Endothelial cell of umbilical vein (primary cell): ENCODE measurements around the gene RIMBP2. TPM values are rescaled to one million over a fixed set of nuclear protein-coding genes. Genes with fewer than 3 reads are reported as not detected.

Experiments used
- BruUV-seq: library from RNA; stranded (reverse); fragments of 400-500 nt; replicated peaks from 2 replicates; lab custom pipeline; 2021; lab: Mats Ljungman, UMichigan
- CTCF ChIA-PET: fragments of 300-600, 350-600 bp; sonication (Branson Sonifier 250); formaldehyde crosslinking; loops from one replicate; lab custom pipeline; 2021; ENCODE audit warnings: antibody characterized with exemption, inconsistent platforms; lab: Charles Lee
- POLR2A ChIA-PET: fragments of 300-600, 350-600 bp; sonication (Branson Sonifier 250); formaldehyde crosslinking; loops from one replicate; lab custom pipeline; 2021; ENCODE audit warnings: antibody characterized with exemption, inconsistent platforms; lab: Charles Lee
- DNase-seq: peaks from one replicate; pipeline ENCODE4 v3.0.0-alpha.2; 2011; ENCODE audit warnings: low read depth, low spot score
- FAIRE-seq: peaks from 2 replicates; lab custom pipeline; 2011; peaks lifted over from hg19 to GRCh38; lab: Jason Lieb, UNC
- H2AFZ ChIP-seq: 2 replicates; pipeline ENCODE4 v1.6.0; 2012; ENCODE audit warnings: low read depth, low read length, control low read depth, inconsistent platforms
- H3K27ac ChIP-seq: 2 replicates; pipeline ENCODE4 v1.5.1; 2011; ENCODE audit warnings: low read depth, mild to moderate bottlenecking, control low read depth, low read length, moderate library complexity; ENCODE audit not compliant: insufficient read depth
- H3K27me3 ChIP-seq, 2 experiments: 2 replicates each; pipeline versions ENCODE4 v1.6.0 to v1.6.1; 2011; ENCODE audit warnings: low read length in 2 of 2, mixed read lengths in 1 of 2; ENCODE audit not compliant: control insufficient read depth in 2 of 2, insufficient read depth in 2 of 2
- H3K36me3 ChIP-seq, 2 experiments: 2 replicates in 1 of 2; 3 replicates in 1 of 2; pipeline ENCODE4 v1.5.1; 2011; ENCODE audit warnings: low read length in 2 of 2, mild to moderate bottlenecking in 1 of 2, moderate library complexity in 1 of 2; ENCODE audit not compliant: control insufficient read depth in 2 of 2, insufficient read depth in 2 of 2; ENCODE audit errors: extremely low read depth in 1 of 2
- H3K4me1 ChIP-seq: 3 replicates; pipeline ENCODE4 v1.5.1; 2011; ENCODE audit warnings: mild to moderate bottlenecking, low read length; ENCODE audit not compliant: control insufficient read depth, insufficient read depth; ENCODE audit errors: extremely low read depth
- H3K4me2 ChIP-seq: 2 replicates; pipeline ENCODE4 v1.6.1; 2011; ENCODE audit warnings: low read length, control low read depth, mixed read lengths; ENCODE audit not compliant: insufficient read depth
- H3K4me3 ChIP-seq, 3 experiments: fragments of 200-600 bp in 1 of 3; sonication (generic), shearing (Covaris generic) in 1 of 3; replicated peaks in 1 of 3; 2 replicates each; pipeline ENCODE4 v1.5.1; 2011 to 2016; ENCODE audit warnings: control low read depth in 3 of 3, low read length in 3 of 3, mild to moderate bottlenecking in 2 of 3, inconsistent platforms in 1 of 3, low read depth in 1 of 3, moderate library complexity in 1 of 3; ENCODE audit not compliant: insufficient read depth in 1 of 3
- H3K79me2 ChIP-seq: 2 replicates; pipeline ENCODE4 v1.6.0; 2012; ENCODE audit warnings: low read length, inconsistent platforms; ENCODE audit not compliant: control insufficient read depth, insufficient read depth
- H3K9ac ChIP-seq: replicated peaks from 2 replicates; pipeline ENCODE3; 2011; ENCODE audit warnings: low read length, control low read depth; ENCODE audit not compliant: insufficient read depth; ENCODE audit errors: extremely low read depth
- H3K9me1 ChIP-seq: replicated peaks from 3 replicates; pipeline ENCODE4 v1.6.0; 2011; ENCODE audit warnings: mild to moderate bottlenecking, low read length; ENCODE audit not compliant: control insufficient read depth, insufficient read depth; ENCODE audit errors: extremely low read depth
- H3K9me3 ChIP-seq: replicated peaks from 2 replicates; pipeline ENCODE4 v1.5.1; 2012; ENCODE audit warnings: low read length, inconsistent platforms; ENCODE audit not compliant: control insufficient read depth, insufficient read depth
- H4K20me1 ChIP-seq: replicated peaks from 2 replicates; pipeline ENCODE3; 2011; ENCODE audit warnings: mild to moderate bottlenecking, low read length; ENCODE audit not compliant: control insufficient read depth, insufficient read depth; ENCODE audit errors: extremely low read depth
- EZH2 ChIP-seq: IDR thresholded peaks from 2 replicates; pipeline ENCODE4 v1.6.1; 2012; ENCODE audit warnings: borderline replicate concordance, low read depth, mild to moderate bottlenecking, moderate library complexity, low read length, inconsistent platforms; ENCODE audit not compliant: severe bottlenecking
- FOS ChIP-seq: IDR thresholded peaks from 2 replicates; pipeline ENCODE4 v1.6.1; 2011; ENCODE audit warnings: mild to moderate bottlenecking, low read length, moderate library complexity, borderline replicate concordance; ENCODE audit not compliant: insufficient read depth
- GATA2 ChIP-seq: IDR thresholded peaks from 2 replicates; pipeline ENCODE4 v1.7.0; 2011; ENCODE audit warnings: low read depth, mild to moderate bottlenecking, moderate library complexity, mixed read lengths, low read length; ENCODE audit not compliant: insufficient read length, insufficient read depth
- JUN ChIP-seq: IDR thresholded peaks from 2 replicates; pipeline ENCODE4 v1.6.1; 2011; ENCODE audit warnings: borderline replicate concordance, low read depth; ENCODE audit not compliant: insufficient read length, insufficient read depth
- MYC ChIP-seq: IDR thresholded peaks from one replicate; pipeline ENCODE4 v1.6.1; 2011; ENCODE audit warnings: mild to moderate bottlenecking, low read depth, low read length
- POLR2A ChIP-seq: IDR thresholded peaks from 2 replicates; pipeline ENCODE4 v1.6.1; 2012; ENCODE audit warnings: low read depth, mild to moderate bottlenecking, control low read depth, low read length
- POLR2AphosphoS5 ChIP-seq: IDR thresholded peaks from 2 replicates; pipeline ENCODE4 v1.6.1; 2012; ENCODE audit warnings: low read depth, mild to moderate bottlenecking, control low read depth, low read length, moderate library complexity; ENCODE audit not compliant: insufficient read depth
- dilution Hi-C: fragments of 300-500 bp; cut with MboI; formaldehyde crosslinking; loops from one replicate; pipeline ENCODE4 v1.15.0; 2019; ENCODE audit warnings: low sequenced_read_pairs; ENCODE audit not compliant: extremely low pct_ligation_motif_present
- intact Hi-C: fragments of 100-400 bp; cut with micrococcal nuclease; formaldehyde crosslinking; loops from one replicate; pipeline ENCODE4 v1.10.0; 2022
- polyA plus RNA-seq, 4 experiments: library from polyadenylated mRNA; depleted of rRNA in 3 of 4; stranded (reverse) in 3 of 4; unstranded in 1 of 4; fragments of >200 nt; gene quantifications; 2 replicates each; pipeline versions ENCODE4 v1.2.1 to v1.2.3, GENCODE V29; 2011 to 2012; ENCODE audit warnings: missing spikeins in 1 of 4
- total RNA-seq: library from RNA; stranded (reverse); gene quantifications from 2 replicates; pipeline ENCODE4 v1.2.3, GENCODE V29; 2021
- TF ChIP-seq, protein P1 (sequence below), 2 donors: IDR thresholded peaks; 1 replicate in 1 of 2; 2 replicates in 1 of 2; pipeline ENCODE4 v1.5.1; 2011; ENCODE audit warnings: low read length in 2 of 2, mild to moderate bottlenecking in 2 of 2, moderate library complexity in 2 of 2, control low read depth in 1 of 2, inconsistent platforms in 1 of 2, low read depth in 1 of 2; ENCODE audit not compliant: insufficient read depth in 1 of 2; ENCODE audit errors: extremely low read depth in 1 of 2
- TF ChIP-seq, protein P2 (sequence below): IDR thresholded peaks from 2 replicates; pipeline ENCODE4 v1.6.1; 2011; ENCODE audit not compliant: insufficient read depth, insufficient read length

The RIMBP2 gene
- total and polyA plus RNA-seq, 2 donors (not counting 3 experiments of a cell fraction or from before 2014, with no cell fraction given), result 0.04 TPM; not detected in 1

DNA sequence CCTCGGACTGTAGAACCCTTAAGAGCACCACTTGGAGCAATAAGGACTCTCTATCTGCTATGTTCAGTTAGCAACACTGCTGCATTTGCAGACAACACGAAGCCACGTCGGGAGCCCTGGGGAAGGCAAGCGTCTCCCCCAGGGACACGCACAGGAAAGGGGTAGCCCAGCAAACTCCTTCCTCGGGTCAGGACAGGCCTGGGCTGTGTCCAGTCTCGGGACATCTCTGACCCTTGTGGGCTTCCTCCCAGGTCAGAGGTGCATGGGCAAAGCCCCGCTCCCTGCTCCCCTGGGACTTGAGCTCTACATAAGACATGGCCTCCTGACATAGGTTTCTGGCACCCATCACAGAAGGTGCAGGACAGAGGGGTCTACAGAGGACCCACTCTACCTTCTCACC lies 258.9 kb downstream of the RIMBP2 start:
- no TSS peak for BruUV-seq
- CTCF ChIA-PET, result no interaction called here

More for the DNA sequence above, 258.9 kb downstream of the RIMBP2 start:
- H3K9me3 ChIP-seq, result peaks cover 6% of the 10 kb centered on the region
- H3K4me3 ChIP-seq, result no peak overlapping the region
- H4K20me1 ChIP-seq, result no peaks in the 10 kb centered on the region
- no peak overlapping the region for H3K27ac ChIP-seq
- intact Hi-C loops, result no loop called here
- H3K4me2 ChIP-seq, result no peak overlapping the region
- FAIRE-seq (no peak), DNase-seq (no peak)
- H2AFZ ChIP-seq, result no peak overlapping the region
- TF ChIP-seq MYC (no peak), JUN (no peak), GATA2 (no peak), EZH2 (no peak), FOS (no peak), POLR2AphosphoS5 (no peak), POLR2A (no peak)
- TF ChIP-seq, protein P1, sequence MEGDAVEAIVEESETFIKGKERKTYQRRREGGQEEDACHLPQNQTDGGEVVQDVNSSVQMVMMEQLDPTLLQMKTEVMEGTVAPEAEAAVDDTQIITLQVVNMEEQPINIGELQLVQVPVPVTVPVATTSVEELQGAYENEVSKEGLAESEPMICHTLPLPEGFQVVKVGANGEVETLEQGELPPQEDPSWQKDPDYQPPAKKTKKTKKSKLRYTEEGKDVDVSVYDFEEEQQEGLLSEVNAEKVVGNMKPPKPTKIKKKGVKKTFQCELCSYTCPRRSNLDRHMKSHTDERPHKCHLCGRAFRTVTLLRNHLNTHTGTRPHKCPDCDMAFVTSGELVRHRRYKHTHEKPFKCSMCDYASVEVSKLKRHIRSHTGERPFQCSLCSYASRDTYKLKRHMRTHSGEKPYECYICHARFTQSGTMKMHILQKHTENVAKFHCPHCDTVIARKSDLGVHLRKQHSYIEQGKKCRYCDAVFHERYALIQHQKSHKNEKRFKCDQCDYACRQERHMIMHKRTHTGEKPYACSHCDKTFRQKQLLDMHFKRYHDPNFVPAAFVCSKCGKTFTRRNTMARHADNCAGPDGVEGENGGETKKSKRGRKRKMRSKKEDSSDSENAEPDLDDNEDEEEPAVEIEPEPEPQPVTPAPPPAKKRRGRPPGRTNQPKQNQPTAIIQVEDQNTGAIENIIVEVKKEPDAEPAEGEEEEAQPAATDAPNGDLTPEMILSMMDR (IDR thresholded peaks at IDR 0.05; ENCODE audit: extremely low read depth in 1 of 2, insufficient read depth in 1 of 2, low read depth in 1 of 2, low read length in 2 of 2), result no peak
- TF ChIP-seq, protein P2, sequence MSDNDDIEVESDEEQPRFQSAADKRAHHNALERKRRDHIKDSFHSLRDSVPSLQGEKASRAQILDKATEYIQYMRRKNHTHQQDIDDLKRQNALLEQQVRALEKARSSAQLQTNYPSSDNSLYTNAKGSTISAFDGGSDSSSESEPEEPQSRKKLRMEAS, result no peak
- H3K79me2 ChIP-seq, result no peaks in the 10 kb centered on the region
- H3K4me1 ChIP-seq, result no peaks in the 10 kb centered on the region
- H3K36me3 ChIP-seq, result no peaks in the 10 kb centered on the region
- H3K9me1 ChIP-seq, result no peaks in the 10 kb centered on the region
- no peaks in the 10 kb centered on the region for H3K27me3 ChIP-seq
- POLR2A ChIA-PET, result no interaction called here
- H3K9ac ChIP-seq, result no peak overlapping the region
- dilution Hi-C loops, result no loop called here
